ENCODE results near the gene RASL11A.

DNA sequence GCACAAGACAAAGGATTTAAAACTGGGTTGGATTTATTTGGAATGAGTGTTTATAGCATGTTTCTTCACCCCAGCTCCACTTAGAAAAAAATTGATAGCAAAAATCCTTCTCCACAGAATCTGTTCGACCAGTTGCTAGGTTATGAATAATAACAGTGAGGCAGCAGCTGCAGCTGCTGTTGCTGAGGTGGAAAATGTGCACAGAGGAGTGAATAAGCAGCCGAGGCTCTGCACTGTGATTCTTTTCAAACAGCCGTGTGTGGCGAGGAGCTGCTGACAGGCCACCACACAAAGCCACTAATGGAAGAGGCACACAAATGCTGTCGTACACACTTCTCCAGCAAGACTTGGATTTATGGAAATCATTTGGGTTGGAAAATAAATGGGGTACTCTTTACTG lies 6.4 kb upstream of the RASL11A start:
- no peak for TF ChIP-seq CTCF (conservative IDR thresholded peaks at IDR 0.05; ENCODE audit: low read length)
- TF ChIP-seq EZH2phosphoT487 (IDR thresholded peaks at IDR 0.05; ENCODE audit: borderline replicate concordance): no peak
